HG03565 (cell line): ENCODE measurements around the gene PKDCC.

Source experiments
- ATAC-seq: cut with Tn5 transposase; IDR thresholded peaks from one replicate; pipeline ENCODE4 v1.9.1; 2021; ENCODE audit warnings: mild to moderate bottlenecking, moderate library complexity; ENCODE audit not compliant: unreplicated experiment

Gene PKDCC

GRCh38 chr2:42104621-42105020 is 56.8 kb downstream of the PKDCC start:
- no peak for ATAC-seq

- ATAC-seq: peak; percentile 47
Measured at GRCh38 chr2:42105330-42106256, 57.8 kb downstream of the PKDCC start.

- no peak for ATAC-seq
Measured at GRCh38 chr2:42106257-42106816, 58.5 kb downstream of the PKDCC start.

- ATAC-seq: no peak
Measured at GRCh38 chr2:42107249-42108042, 59.6 kb downstream of the PKDCC start.
